Parathyroid adenoma (tissue), 2 donors: Measurements from ENCODE around the gene TSPAN11.

Experiments
- H2AFZ ChIP-seq: fragments of 300-600 bp; sonication (generic); one replicate; pipeline ENCODE4 v1.7.0; 2017; ENCODE audit warnings: antibody characterized with exemption, mild to moderate bottlenecking
- H3K27ac ChIP-seq: fragments of 300-600 bp; sonication (generic); one replicate; pipeline ENCODE4 v1.7.0; 2017
- H3K27me3 ChIP-seq: fragments of 300-600 bp; sonication (generic); one replicate; pipeline ENCODE4 v1.7.0; 2017; ENCODE audit warnings: low read length; ENCODE audit not compliant: control insufficient read depth, insufficient read depth
- H3K36me3 ChIP-seq: fragments of 300-600 bp; sonication (generic); one replicate; pipeline ENCODE4 v1.7.0; 2017; ENCODE audit warnings: low read length; ENCODE audit not compliant: control insufficient read depth, insufficient read depth
- H3K4me1 ChIP-seq: fragments of 300-600 bp; sonication (generic); one replicate; pipeline ENCODE4 v1.7.0; 2017; ENCODE audit warnings: control low read depth
- H3K4me2 ChIP-seq: fragments of 300-600 bp; sonication (generic); one replicate; pipeline ENCODE4 v1.7.0; 2017; ENCODE audit warnings: low read length
- H3K4me3 ChIP-seq: fragments of 300-600 bp; sonication (generic); one replicate; pipeline ENCODE4 v1.7.0; 2017; ENCODE audit warnings: low read depth, low read length
- H3K79me2 ChIP-seq: fragments of 300-600 bp; sonication (generic); one replicate; pipeline ENCODE4 v1.7.0; 2017; ENCODE audit warnings: control low read depth
- H3K9ac ChIP-seq: fragments of 300-600 bp; sonication (generic); one replicate; pipeline ENCODE4 v1.7.0; 2017; ENCODE audit warnings: mild to moderate bottlenecking
- H3K9me3 ChIP-seq: fragments of 300-600 bp; sonication (generic); one replicate; pipeline ENCODE4 v1.7.0; 2017; ENCODE audit warnings: low read length; ENCODE audit not compliant: control insufficient read depth
- TF ChIP-seq, protein P1 (sequence below): fragments of 300-600 bp; sonication (generic); IDR thresholded peaks from one replicate; pipeline ENCODE4 v1.7.0; 2017; ENCODE audit warnings: antibody characterized with exemption, mild to moderate bottlenecking
- donor health status: primary hyperparathyroidism.

Gene TSPAN11

GRCh38 chr12:31001581-31002360 lies 75.2 kb downstream of the TSPAN11 start:
- no peak overlapping the region for H3K4me3 ChIP-seq
- no peaks in the 10 kb centered on the region for H3K4me1 ChIP-seq
- TF ChIP-seq, protein P1, sequence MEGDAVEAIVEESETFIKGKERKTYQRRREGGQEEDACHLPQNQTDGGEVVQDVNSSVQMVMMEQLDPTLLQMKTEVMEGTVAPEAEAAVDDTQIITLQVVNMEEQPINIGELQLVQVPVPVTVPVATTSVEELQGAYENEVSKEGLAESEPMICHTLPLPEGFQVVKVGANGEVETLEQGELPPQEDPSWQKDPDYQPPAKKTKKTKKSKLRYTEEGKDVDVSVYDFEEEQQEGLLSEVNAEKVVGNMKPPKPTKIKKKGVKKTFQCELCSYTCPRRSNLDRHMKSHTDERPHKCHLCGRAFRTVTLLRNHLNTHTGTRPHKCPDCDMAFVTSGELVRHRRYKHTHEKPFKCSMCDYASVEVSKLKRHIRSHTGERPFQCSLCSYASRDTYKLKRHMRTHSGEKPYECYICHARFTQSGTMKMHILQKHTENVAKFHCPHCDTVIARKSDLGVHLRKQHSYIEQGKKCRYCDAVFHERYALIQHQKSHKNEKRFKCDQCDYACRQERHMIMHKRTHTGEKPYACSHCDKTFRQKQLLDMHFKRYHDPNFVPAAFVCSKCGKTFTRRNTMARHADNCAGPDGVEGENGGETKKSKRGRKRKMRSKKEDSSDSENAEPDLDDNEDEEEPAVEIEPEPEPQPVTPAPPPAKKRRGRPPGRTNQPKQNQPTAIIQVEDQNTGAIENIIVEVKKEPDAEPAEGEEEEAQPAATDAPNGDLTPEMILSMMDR, result no peak

GRCh38 chr12:31002361-31002725 lies 75.8 kb downstream of the TSPAN11 start:
- no peaks in the 10 kb centered on the region for H3K27me3 ChIP-seq
- no peak overlapping the region for H3K9ac ChIP-seq
- no peaks in the 10 kb centered on the region for H3K79me2 ChIP-seq
- H3K4me3 ChIP-seq, result no peak overlapping the region
- no peaks in the 10 kb centered on the region for H3K36me3 ChIP-seq
- H3K27ac ChIP-seq, result no peak overlapping the region
- H3K9me3 ChIP-seq, result no peaks in the 10 kb centered on the region
- TF ChIP-seq, protein P1, result no peak
- H3K4me1 ChIP-seq, result no peaks in the 10 kb centered on the region
- no peak overlapping the region for H3K4me2 ChIP-seq
- H2AFZ ChIP-seq, result no peak overlapping the region

More at GRCh38 chr12:31001581-31002360, 75.2 kb downstream of the TSPAN11 start:
- no peaks in the 10 kb centered on the region for H3K27me3 ChIP-seq
- H3K9me3 ChIP-seq, result no peaks in the 10 kb centered on the region
- no peak overlapping the region for H3K27ac ChIP-seq
- H3K79me2 ChIP-seq, result no peaks in the 10 kb centered on the region
- no peak overlapping the region for H2AFZ ChIP-seq
- H3K9ac ChIP-seq, result no peak overlapping the region
- H3K36me3 ChIP-seq, result no peaks in the 10 kb centered on the region
- H3K4me2 ChIP-seq, result no peak overlapping the region

GRCh38 chr12:31002999-31003398 lies 76.5 kb downstream of the TSPAN11 start:
- no peak overlapping the region for H3K4me3 ChIP-seq
- no peak overlapping the region for H3K4me2 ChIP-seq
- H3K27me3 ChIP-seq, result no peaks in the 10 kb centered on the region
- H3K9me3 ChIP-seq, result no peaks in the 10 kb centered on the region
- TF ChIP-seq, protein P1, result no peak
- no peaks in the 10 kb centered on the region for H3K79me2 ChIP-seq
- H2AFZ ChIP-seq, result no peak overlapping the region
- no peaks in the 10 kb centered on the region for H3K4me1 ChIP-seq
- H3K36me3 ChIP-seq, result no peaks in the 10 kb centered on the region
- H3K9ac ChIP-seq, result no peak overlapping the region
- H3K27ac ChIP-seq, result no peak overlapping the region

DNA sequence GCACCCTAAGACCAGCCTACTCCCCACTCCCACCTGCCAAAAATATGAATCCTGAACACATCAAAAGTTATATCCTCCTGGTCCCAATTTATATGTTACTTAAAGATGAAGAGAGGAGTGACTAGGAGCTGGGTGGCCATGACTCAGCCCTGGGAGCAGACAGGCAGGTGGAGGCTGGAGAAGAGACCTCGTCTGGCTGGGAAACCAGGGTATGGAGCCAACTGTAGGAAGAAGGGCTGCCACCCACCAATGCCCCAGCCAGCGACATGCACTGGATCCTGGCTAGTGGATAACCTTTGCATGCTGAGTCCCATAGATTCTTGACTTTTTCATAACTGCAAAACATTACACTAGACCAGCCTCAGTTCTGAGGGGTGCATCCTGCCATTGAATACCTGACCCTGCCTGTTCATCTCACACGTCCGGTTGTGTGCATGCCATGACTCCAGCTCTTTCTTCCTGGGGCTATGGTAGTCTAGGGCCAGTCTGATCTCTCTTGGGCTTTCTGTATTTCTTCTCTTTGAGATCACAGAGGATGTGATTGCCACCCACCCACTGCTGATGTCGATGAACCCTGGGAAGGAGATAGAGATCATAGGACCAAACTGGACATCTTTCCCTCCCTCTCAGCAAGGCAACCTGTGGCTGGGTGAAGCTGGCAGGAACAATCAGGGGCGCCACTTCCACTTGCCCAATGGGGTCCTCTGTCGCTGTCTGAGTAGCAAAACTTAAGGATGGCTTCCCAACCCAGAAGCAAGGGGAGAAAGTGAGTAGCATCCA lies 77.5 kb downstream of the TSPAN11 start:
- Histone ChIP-seq H2AFZ (no peak overlapping the region), H3K27ac (no peak overlapping the region), H3K4me3 (no peak overlapping the region), H3K4me2 (no peak overlapping the region), H3K9me3 (no peaks in the 10 kb centered on the region), H3K9ac (no peak overlapping the region), H3K79me2 (no peaks in the 10 kb centered on the region), H3K4me1 (no peaks in the 10 kb centered on the region), H3K27me3 (no peaks in the 10 kb centered on the region), H3K36me3 (no peaks in the 10 kb centered on the region)
- TF ChIP-seq, protein P1, result no peak
